ENCODE results near the gene NAP1L1.

- TF ChIP-seq TAF1 (IDR thresholded peaks at IDR 0.05; ENCODE audit: low read depth, low read length) = no peak
- TF ChIP-seq POLR2A (IDR thresholded peaks at IDR 0.05; ENCODE audit: low read depth, low read length) = no peak
- TF ChIP-seq POLR2AphosphoS5 (IDR thresholded peaks at IDR 0.05; ENCODE audit: low read depth, low read length) = no peak
- TF ChIP-seq SPI1 (IDR thresholded peaks at IDR 0.05; ENCODE audit: low read depth, low read length) = no peak
- TF ChIP-seq POU2F2 (IDR thresholded peaks at IDR 0.05; ENCODE audit: low read depth, low read length) = no peak
These were observed 40.0 kb upstream of the NAP1L1 start for GRCh38 chr12:76124456-76124855.

Data from GM12891 (cell line).